HL-60 (cell line): Measurements from ENCODE around the gene VPS26A.
A peak's percentile ranks its signal among the peaks of the same experiment; 100 is the strongest.

ENCODE experiments used
- DNase-seq, 2 experiments: peaks; one replicate each; pipeline ENCODE4 v3.0.0-alpha.2; 2010 to 2020; ENCODE audit warnings: low read depth in 1 of 2, low spot score in 1 of 2
- H3K27ac ChIP-seq: fragments of 250-450 bp; sonication (Bioruptor Pico); replicated peaks from 2 replicates; pipeline ENCODE4 v1.5.1; 2020; ENCODE audit warnings: mild to moderate bottlenecking, moderate library complexity
- H3K27me3 ChIP-seq: fragments of 250-450 bp; sonication (Bioruptor Pico); 2 replicates; pipeline ENCODE4 v1.5.1; 2021; ENCODE audit warnings: mild to moderate bottlenecking, moderate library complexity; ENCODE audit not compliant: insufficient read depth, poor library complexity, severe bottlenecking
- H3K4me3 ChIP-seq: replicated peaks from 2 replicates; pipeline ENCODE4 v1.5.1; 2011; ENCODE audit warnings: mild to moderate bottlenecking, control low read depth, low read length; ENCODE audit not compliant: insufficient read depth
- GABPA ChIP-seq: IDR thresholded peaks from 2 replicates; pipeline ENCODE4 v1.6.1; 2012; ENCODE audit warnings: low read depth
- POLR2AphosphoS5 ChIP-seq: IDR thresholded peaks from 2 replicates; pipeline ENCODE4 v1.6.1; 2012; ENCODE audit warnings: low read depth
- SPI1 ChIP-seq: IDR thresholded peaks from 2 replicates; pipeline ENCODE4 v1.6.1; 2012; ENCODE audit warnings: low read depth, mild to moderate bottlenecking, borderline replicate concordance
- TF ChIP-seq, protein P1 (sequence below): IDR thresholded peaks from 2 replicates; pipeline ENCODE4 v1.6.1; 2012; ENCODE audit warnings: low read depth; ENCODE audit not compliant: insufficient replicate concordance
- TF ChIP-seq, protein P2 (sequence below): IDR thresholded peaks from one replicate; pipeline ENCODE4 v1.5.1; 2011; ENCODE audit warnings: low read length, control low read depth, inconsistent platforms; ENCODE audit not compliant: insufficient read depth

VPS26A gene

DNA sequence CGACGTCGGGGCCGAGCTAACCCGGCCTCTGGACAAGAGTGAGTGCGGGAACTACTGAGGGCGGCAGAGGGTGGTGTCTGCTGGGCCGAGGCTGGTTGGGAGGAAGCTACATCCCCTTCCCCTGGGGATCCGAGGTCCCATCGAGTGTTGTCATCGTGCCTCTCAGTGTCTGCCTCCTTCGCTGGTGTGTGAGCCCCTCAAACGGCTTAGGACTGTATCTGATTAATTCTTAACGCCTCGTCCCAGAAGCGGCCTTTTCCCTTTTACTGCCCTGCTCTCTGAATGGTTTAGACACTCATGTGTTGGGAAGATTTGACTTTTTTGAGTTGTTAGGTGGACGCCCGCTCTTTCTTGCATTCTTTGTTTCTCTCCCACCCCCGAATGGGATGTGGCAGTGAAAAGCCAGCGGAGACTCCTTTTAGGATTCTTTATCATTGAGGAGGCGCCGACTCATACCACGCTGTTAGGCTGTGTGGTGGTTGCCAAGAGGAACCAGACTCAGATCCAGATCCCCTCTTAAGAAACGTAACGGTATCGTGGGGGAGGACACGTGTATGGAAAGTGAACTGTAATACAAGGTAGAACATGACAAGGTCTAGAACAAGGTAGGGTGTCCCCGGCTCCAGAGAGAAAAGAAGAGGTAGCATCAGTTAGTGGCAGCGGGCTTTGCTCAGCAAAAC is 56.7 kb downstream of the VPS26A start:
- H3K27ac ChIP-seq: peak overlapping the region; percentile 99
- no peaks in the 10 kb centered on the region for H3K27me3 ChIP-seq
- peak; percentile 38 to 66 for DNase-seq
- peak overlapping the region; percentile 76 for H3K4me3 ChIP-seq
- TF ChIP-seq, protein P1, sequence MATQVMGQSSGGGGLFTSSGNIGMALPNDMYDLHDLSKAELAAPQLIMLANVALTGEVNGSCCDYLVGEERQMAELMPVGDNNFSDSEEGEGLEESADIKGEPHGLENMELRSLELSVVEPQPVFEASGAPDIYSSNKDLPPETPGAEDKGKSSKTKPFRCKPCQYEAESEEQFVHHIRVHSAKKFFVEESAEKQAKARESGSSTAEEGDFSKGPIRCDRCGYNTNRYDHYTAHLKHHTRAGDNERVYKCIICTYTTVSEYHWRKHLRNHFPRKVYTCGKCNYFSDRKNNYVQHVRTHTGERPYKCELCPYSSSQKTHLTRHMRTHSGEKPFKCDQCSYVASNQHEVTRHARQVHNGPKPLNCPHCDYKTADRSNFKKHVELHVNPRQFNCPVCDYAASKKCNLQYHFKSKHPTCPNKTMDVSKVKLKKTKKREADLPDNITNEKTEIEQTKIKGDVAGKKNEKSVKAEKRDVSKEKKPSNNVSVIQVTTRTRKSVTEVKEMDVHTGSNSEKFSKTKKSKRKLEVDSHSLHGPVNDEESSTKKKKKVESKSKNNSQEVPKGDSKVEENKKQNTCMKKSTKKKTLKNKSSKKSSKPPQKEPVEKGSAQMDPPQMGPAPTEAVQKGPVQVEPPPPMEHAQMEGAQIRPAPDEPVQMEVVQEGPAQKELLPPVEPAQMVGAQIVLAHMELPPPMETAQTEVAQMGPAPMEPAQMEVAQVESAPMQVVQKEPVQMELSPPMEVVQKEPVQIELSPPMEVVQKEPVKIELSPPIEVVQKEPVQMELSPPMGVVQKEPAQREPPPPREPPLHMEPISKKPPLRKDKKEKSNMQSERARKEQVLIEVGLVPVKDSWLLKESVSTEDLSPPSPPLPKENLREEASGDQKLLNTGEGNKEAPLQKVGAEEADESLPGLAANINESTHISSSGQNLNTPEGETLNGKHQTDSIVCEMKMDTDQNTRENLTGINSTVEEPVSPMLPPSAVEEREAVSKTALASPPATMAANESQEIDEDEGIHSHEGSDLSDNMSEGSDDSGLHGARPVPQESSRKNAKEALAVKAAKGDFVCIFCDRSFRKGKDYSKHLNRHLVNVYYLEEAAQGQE: no peak
- no peak for TF ChIP-seq SPI1
- TF ChIP-seq, protein P2, sequence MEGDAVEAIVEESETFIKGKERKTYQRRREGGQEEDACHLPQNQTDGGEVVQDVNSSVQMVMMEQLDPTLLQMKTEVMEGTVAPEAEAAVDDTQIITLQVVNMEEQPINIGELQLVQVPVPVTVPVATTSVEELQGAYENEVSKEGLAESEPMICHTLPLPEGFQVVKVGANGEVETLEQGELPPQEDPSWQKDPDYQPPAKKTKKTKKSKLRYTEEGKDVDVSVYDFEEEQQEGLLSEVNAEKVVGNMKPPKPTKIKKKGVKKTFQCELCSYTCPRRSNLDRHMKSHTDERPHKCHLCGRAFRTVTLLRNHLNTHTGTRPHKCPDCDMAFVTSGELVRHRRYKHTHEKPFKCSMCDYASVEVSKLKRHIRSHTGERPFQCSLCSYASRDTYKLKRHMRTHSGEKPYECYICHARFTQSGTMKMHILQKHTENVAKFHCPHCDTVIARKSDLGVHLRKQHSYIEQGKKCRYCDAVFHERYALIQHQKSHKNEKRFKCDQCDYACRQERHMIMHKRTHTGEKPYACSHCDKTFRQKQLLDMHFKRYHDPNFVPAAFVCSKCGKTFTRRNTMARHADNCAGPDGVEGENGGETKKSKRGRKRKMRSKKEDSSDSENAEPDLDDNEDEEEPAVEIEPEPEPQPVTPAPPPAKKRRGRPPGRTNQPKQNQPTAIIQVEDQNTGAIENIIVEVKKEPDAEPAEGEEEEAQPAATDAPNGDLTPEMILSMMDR: no peak
- no peak for TF ChIP-seq GABPA
- no peak for TF ChIP-seq POLR2AphosphoS5

DNA sequence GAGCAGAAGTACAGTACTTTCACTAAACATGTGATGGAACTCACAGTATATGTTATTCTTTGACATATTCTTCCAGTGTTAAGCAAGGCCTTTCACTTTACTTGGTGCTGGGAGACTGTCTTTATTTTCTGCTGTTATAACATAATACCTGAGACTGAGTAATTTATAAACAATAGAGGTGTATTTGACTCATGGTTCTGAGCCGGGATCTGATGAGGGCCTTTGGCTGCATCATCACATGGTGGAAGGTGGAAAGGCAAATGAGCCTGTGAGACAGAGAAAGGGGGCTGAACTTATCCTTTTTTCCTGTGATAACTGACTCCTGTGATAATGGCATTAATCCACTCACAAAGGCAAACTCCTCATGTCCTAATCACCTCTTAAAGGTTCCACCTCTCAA is 57.5 kb downstream of the VPS26A start:
- DNase-seq: no peak
- no peaks in the 10 kb centered on the region for H3K27me3 ChIP-seq
- H3K27ac ChIP-seq: peak overlapping the region; percentile 99
- H3K4me3 ChIP-seq: peak overlapping the region; percentile 76
- TF ChIP-seq SPI1 (no peak), GABPA (no peak), POLR2AphosphoS5 (no peak)
- TF ChIP-seq, protein P1: no peak
- TF ChIP-seq, protein P2: no peak

DNA sequence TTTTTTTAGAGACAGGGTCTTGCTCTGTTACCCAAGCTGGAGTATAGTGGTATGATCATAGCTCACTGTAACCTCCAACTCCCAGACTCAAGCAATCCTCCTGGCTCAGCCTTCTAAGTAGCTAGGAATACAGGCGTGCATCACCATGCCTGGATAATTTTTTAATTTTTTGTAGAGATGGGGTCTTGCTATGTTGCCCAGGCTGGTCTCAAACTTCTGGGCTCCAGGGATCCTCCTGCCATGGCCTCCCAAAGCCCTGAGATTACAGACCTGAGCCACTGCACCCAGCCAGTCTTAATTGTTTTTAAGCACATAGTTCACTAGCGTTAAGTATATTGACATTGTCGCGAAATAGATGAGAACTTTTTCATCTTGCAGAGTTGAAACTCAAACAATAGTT is 58.0 kb downstream of the VPS26A start:
- H3K27ac ChIP-seq: no peak overlapping the region
- no peak overlapping the region for H3K4me3 ChIP-seq
- no peak for TF ChIP-seq POLR2AphosphoS5
- TF ChIP-seq SPI1: no peak
- no peak for TF ChIP-seq GABPA
- TF ChIP-seq, protein P1: no peak
- TF ChIP-seq, protein P2: no peak
- H3K27me3 ChIP-seq: no peaks in the 10 kb centered on the region
- no peak for DNase-seq
